C4-2B (cell line): ENCODE data around the gene PVALEF.

Experiments
- H3K27ac ChIP-seq: fragments of 450-650 bp; 2 replicates; pipeline ENCODE4 v1.5.1; 2017
- CTCF ChIP-seq: fragments of 450-650 bp; conservative IDR thresholded peaks from 2 replicates; pipeline ENCODE4 v1.5.1; 2017; ENCODE audit warnings: mild to moderate bottlenecking
- ZFX ChIP-seq: fragments of 450-650 bp; IDR thresholded peaks from 2 replicates; pipeline ENCODE4 v1.6.1; 2017

PVALEF gene

GRCh38 chr17:81228834-81229665, 63.7 kb downstream of the PVALEF start:
- H3K27ac ChIP-seq = no peak overlapping the region
- no peak for TF ChIP-seq ZFX
- no peak for TF ChIP-seq CTCF

DNA sequence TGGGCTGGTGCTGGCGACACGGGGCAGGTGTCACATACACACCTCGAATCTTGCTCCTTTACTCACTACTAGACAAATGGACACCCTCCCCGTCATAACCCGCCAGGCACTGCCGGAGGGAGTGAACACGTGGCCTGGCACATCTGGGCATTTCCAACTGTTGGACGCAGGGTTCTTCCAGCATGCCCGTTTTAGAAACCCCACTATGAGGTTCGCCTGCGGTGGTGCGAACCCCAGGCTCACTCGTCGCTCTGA, 64.3 kb downstream of the PVALEF start:
- no peak for TF ChIP-seq ZFX
- no peak for TF ChIP-seq CTCF
- no peak overlapping the region for H3K27ac ChIP-seq

GRCh38 chr17:81230043-81230820, 64.9 kb downstream of the PVALEF start:
- TF ChIP-seq CTCF (no peak; the same call in 1 of the 2 replicates), ZFX (no peak)
- no peak overlapping the region for H3K27ac ChIP-seq

- H3K27ac ChIP-seq = no peak overlapping the region
- TF ChIP-seq ZFX = no peak
Measured at GRCh38 chr17:81231121-81231645, 65.9 kb downstream of the PVALEF start.

DNA sequence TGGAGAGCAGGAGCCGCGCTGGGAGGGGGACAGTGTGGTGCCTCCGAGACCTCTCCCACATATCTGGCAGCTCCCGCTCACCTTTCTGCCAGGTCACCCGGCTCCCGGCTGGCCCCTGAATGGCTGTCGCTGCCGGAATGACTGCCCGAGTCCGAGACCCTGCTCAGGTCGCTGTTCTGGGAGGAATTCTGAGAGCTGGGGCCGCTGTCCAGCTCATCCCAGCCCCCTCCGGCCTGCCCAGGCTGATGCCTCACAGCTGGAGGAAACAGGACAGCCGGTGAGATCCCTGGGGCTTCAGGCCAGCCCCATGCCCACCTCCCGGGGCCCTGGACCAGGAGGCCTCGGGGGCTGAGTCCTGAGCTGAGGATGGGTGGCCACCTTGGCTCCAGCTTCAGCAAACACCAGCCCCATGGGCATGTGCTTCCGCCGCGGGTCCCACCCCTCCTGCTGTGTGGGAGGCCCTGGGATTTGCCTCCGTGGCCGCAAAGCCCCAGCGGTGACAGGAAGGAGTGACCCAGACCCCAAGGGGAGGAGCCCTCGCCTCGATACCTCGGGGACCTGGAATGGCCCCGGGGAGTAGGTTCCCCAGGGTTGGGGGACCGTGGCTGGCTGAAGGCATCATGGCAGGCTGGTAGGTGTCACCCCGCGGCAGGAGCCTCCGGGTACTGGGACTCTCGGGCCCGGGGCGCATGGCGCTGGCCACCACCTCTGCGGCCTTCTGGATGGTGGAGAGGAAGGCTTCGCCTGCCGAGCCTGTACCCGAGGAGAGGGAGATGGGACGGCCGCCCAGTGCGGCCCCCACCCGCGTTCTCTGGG, 66.7 kb downstream of the PVALEF start:
- H3K27ac ChIP-seq = no peak overlapping the region

More for the DNA sequence above, 66.7 kb downstream of the PVALEF start:
- TF ChIP-seq ZFX = no peak
- no peak for TF ChIP-seq CTCF
